Measurements from ENCODE around the gene BEST1.

BEST1 gene

DNA sequence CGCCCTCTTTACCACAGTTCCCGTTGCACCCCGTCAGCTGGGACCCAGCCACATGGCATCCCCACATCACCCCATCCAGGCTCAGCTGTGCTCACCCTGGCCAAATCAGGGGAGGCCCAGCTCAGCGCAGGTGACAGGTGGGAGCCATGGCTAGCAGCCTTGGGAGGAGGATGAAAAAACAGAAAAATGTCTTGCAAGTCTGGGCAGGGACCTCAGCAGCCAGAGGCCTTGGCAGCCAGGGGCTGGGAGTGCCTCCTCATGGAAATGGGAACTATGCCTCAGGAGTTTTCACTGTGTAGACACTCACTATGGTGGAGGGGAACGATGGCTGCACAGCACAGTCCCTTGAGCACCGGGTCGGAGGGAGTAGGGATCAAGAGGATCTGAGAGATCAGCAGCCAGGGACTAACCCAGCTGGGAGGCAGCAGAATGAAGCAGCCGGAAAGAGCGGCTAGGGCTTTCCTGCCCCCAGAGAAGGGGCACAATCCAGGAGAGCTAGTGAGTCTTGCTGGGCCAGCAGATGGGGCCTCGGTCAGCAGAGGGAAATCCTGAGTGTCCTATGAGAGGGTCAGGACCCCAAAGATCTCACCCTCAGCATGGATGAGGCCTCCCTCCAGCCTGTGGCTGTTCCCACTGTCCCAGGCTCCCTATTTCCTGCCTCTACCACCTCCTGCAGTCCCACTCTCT is 23.5 kb downstream of the BEST1 start:
- H4K20me1 ChIP-seq (ENCODE audit: control insufficient read depth, insufficient read depth, low read depth, low read length) = no peaks in the 10 kb centered on the region
- no peak overlapping the region for H3K4me2 ChIP-seq (ENCODE audit: low read length)
- no peak overlapping the region for H3K4me3 ChIP-seq (ENCODE audit: low read length)
- no peaks in the 10 kb centered on the region for H3K9me3 ChIP-seq (ENCODE audit: control insufficient read depth, insufficient read depth, low read length)
- H3K27ac ChIP-seq (ENCODE audit: low read depth, low read length) = no peak overlapping the region
- H3K27me3 ChIP-seq (ENCODE audit: control insufficient read depth, low read length) = no peaks in the 10 kb centered on the region
- H3K36me3 ChIP-seq (ENCODE audit: control insufficient read depth, low read length) = no peaks in the 10 kb centered on the region
- TF ChIP-seq EZH2phosphoT487 (IDR thresholded peaks at IDR 0.05; ENCODE audit: borderline replicate concordance, low read length) = no peak
- TF ChIP-seq, protein P1, sequence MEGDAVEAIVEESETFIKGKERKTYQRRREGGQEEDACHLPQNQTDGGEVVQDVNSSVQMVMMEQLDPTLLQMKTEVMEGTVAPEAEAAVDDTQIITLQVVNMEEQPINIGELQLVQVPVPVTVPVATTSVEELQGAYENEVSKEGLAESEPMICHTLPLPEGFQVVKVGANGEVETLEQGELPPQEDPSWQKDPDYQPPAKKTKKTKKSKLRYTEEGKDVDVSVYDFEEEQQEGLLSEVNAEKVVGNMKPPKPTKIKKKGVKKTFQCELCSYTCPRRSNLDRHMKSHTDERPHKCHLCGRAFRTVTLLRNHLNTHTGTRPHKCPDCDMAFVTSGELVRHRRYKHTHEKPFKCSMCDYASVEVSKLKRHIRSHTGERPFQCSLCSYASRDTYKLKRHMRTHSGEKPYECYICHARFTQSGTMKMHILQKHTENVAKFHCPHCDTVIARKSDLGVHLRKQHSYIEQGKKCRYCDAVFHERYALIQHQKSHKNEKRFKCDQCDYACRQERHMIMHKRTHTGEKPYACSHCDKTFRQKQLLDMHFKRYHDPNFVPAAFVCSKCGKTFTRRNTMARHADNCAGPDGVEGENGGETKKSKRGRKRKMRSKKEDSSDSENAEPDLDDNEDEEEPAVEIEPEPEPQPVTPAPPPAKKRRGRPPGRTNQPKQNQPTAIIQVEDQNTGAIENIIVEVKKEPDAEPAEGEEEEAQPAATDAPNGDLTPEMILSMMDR (IDR thresholded peaks at IDR 0.05; ENCODE audit: low read depth, low read length, poor library complexity, severe bottlenecking) = no peak
- no peaks in the 10 kb centered on the region for H3K79me2 ChIP-seq (ENCODE audit: control insufficient read depth, low read length)
- peaks cover 15% of the 10 kb centered on the region for H3F3A ChIP-seq (ENCODE audit: control insufficient read depth, insufficient read depth)
- no peaks in the 10 kb centered on the region for H3K9me2 ChIP-seq (replicated peaks; ENCODE audit: control insufficient read depth, low read length)
- H3K4me1 ChIP-seq (ENCODE audit: control insufficient read depth, low read length) = peaks cover 48% of the 10 kb centered on the region

DNA sequence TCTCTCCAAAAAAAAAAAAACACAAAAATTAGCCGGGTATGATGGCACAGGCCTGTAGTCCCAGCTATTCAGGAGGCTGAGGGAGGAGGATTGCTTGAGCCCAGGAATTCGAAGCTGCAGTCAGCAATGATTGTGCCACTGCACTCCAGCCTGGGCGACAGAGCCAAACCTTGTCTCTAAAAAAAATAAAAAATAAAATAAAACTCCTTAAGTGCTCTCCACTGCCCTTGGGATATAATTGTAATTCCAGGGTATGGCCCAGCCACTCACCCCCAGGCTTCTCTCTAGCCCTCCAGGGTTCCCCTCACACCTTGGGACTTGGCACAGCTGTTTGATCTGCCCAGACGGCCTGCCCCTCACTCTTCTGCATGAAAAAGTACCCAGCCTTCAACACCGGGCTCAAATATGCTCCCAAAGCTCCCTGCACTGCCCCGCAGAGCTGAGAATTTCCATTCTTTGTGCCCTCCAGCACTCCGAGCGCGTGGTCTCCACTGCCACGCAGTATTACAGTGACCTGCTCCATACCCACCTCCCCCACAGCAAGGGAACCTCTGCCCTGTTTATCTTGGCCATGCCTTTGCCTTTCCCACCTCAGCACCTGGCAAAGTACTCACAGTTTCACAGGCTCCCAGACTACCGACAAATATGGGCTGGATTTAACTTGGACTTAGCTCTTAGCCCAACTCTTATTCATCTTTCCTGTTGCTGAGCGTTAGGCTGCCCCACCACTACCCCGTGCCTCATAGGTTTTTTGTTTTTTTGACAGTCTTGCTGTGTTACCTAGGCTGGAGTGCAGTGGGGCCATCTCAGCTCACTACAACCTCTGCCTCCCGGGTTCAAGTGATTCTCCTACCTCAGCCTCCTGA is 24.8 kb downstream of the BEST1 start:
- no peaks in the 10 kb centered on the region for H3K36me3 ChIP-seq (ENCODE audit: control insufficient read depth, low read length)
- no peaks in the 10 kb centered on the region for H4K20me1 ChIP-seq (ENCODE audit: control insufficient read depth, insufficient read depth, low read depth, low read length)
- H3K79me2 ChIP-seq (ENCODE audit: control insufficient read depth, low read length) = no peaks in the 10 kb centered on the region
- no peak for TF ChIP-seq EZH2phosphoT487 (IDR thresholded peaks at IDR 0.05; ENCODE audit: borderline replicate concordance, low read length)
- TF ChIP-seq, protein P1 (IDR thresholded peaks at IDR 0.05; ENCODE audit: low read depth, low read length, poor library complexity, severe bottlenecking) = no peak
- H3K4me2 ChIP-seq (ENCODE audit: low read length) = no peak overlapping the region
- peaks cover 7% of the 10 kb centered on the region for H3F3A ChIP-seq (ENCODE audit: control insufficient read depth, insufficient read depth)
- peaks cover 34% of the 10 kb centered on the region for H3K4me1 ChIP-seq (ENCODE audit: control insufficient read depth, low read length)
- H3K27ac ChIP-seq (ENCODE audit: low read depth, low read length) = no peak overlapping the region
- H3K9me3 ChIP-seq (ENCODE audit: control insufficient read depth, insufficient read depth, low read length) = no peaks in the 10 kb centered on the region
- H3K9me2 ChIP-seq (replicated peaks; ENCODE audit: control insufficient read depth, low read length) = no peaks in the 10 kb centered on the region
- H3K4me3 ChIP-seq (ENCODE audit: low read length) = no peak overlapping the region
- no peaks in the 10 kb centered on the region for H3K27me3 ChIP-seq (ENCODE audit: control insufficient read depth, low read length)

DNA sequence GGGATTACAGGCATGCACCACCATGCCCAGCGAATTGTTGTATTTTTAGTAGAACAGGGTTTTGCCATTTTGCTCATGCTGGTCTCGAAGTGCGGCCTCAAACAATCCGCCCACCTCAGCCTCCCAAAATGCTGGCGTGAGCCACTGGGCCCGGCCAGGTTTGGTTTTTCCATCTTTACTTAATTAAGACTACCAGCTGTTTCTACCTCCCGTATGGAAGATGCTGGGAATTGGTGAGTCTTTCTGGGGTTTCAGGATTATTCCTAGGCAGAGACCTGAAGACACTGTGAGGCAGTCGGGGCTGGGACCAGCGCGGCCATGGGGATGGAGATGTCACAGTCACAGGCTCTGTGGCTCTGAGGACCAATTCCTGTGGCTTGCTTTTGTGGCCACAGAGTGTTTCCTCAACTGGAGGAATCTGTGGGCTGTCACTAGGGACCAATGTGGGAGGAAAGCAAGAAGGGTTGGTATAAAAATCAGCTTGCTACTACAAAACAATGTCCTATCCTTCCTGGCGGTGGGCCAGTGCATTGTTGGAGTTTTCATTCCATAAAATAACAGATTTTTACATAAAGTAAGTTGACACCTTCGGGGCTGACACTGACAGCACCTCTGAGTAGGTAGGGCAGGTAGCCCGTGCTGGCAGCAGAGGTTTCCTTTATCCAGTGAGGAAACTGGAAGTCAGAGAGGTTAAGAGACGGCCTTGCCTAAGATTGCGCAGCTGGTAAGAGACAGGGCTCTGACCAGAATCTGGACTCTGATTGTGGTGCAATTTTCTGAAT is 25.7 kb downstream of the BEST1 start:
- no peaks in the 10 kb centered on the region for H3K36me3 ChIP-seq (ENCODE audit: control insufficient read depth, low read length)
- no peak overlapping the region for H3K27ac ChIP-seq (ENCODE audit: low read depth, low read length)
- H3K27me3 ChIP-seq (ENCODE audit: control insufficient read depth, low read length) = no peaks in the 10 kb centered on the region
- no peaks in the 10 kb centered on the region for H3K9me2 ChIP-seq (replicated peaks; ENCODE audit: control insufficient read depth, low read length)
- no peak overlapping the region for H3K4me3 ChIP-seq (ENCODE audit: low read length)
- H3F3A ChIP-seq (ENCODE audit: control insufficient read depth, insufficient read depth) = 0 out of 2 replicates have a peak, but pooled peaks cover 3% of the 10 kb centered on the region
- no peaks in the 10 kb centered on the region for H3K79me2 ChIP-seq (ENCODE audit: control insufficient read depth, low read length)
- H3K9me3 ChIP-seq (ENCODE audit: control insufficient read depth, insufficient read depth, low read length) = no peaks in the 10 kb centered on the region
- H4K20me1 ChIP-seq (ENCODE audit: control insufficient read depth, insufficient read depth, low read depth, low read length) = no peaks in the 10 kb centered on the region
- TF ChIP-seq, protein P1 (IDR thresholded peaks at IDR 0.05; ENCODE audit: low read depth, low read length, poor library complexity, severe bottlenecking) = no peak
- no peak for TF ChIP-seq EZH2phosphoT487 (IDR thresholded peaks at IDR 0.05; ENCODE audit: borderline replicate concordance, low read length)
- no peak overlapping the region for H3K4me2 ChIP-seq (ENCODE audit: low read length)
- H3K4me1 ChIP-seq (ENCODE audit: control insufficient read depth, low read length) = peaks cover 26% of the 10 kb centered on the region

Measured in DOHH2 (cell line).